NCI-H1436 treated with DMSO at 0.1 percent for 48 hours (cell line): ENCODE results near the gene CD28.
"Not testable (repeated sequence)": the region's sequence is repeated elsewhere in the genome, so short reads cannot be mapped to it uniquely, and the experiment has no call there.

ENCODE experiments used
- DNase-seq: peaks from one replicate; lab custom pipeline; 2025; lab: John Stamatoyannopoulos, UW

CD28 gene

DNA sequence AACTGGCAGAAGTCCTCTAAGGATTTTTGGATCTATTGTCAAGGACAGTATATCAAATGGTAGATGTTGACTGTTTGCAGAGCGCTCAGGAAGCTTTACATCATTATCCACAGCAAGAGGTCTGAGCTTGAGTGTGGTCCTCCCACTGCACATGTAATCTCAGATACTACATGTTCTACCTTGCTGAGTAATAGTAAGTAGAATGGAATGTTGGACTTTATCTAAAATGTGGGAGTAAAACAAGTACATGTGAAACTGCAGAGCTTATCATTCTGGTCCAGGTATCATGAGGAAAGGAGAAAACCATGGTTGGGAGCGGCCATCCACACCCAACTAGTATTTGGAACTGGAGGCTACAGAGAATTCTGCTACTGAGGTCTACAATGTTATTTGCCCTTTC lies 19.3 kb upstream of the CD28 start:
- no peak for DNase-seq

- DNase-seq, result no peak
Measured at GRCh38 chr2:203688798-203689197, 17.6 kb upstream of the CD28 start.

DNA sequence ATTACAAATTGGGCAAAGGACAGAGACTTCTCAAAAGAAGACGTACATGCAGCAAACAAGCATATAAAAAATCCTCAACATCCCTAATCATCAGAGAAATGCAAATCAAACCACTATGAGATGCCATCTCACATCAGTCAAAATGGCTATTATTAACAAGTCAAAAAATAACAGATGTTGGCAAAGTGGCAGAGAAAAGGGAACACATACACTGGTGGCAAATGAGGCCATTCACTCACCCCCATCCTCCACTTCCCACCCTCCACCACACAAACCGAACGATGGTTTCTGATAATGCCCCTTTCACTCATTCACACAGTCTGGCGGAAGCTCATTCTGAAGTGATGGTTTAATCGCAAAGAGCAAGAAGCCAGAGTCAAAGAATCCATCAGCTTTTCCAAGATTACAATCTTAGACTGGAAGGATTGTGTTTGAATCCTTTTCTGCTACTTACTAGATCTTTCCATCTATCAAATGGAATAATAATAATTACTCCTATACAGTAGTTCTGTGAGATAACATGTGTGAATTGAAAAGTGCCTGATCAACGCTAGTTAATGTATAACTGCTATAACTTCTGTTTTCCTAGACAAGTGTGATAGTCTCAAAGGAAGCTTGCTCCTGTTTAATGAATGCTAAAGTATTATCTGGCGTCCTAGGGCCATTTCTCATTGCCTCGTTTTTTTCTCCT lies 16.9 kb upstream of the CD28 start:
- no peak for DNase-seq

GRCh38 chr2:203690117-203690431 lies 16.4 kb upstream of the CD28 start:
- no peak for DNase-seq

GRCh38 chr2:203690441-203691047 lies 15.9 kb upstream of the CD28 start:
- DNase-seq, result no peak

DNA sequence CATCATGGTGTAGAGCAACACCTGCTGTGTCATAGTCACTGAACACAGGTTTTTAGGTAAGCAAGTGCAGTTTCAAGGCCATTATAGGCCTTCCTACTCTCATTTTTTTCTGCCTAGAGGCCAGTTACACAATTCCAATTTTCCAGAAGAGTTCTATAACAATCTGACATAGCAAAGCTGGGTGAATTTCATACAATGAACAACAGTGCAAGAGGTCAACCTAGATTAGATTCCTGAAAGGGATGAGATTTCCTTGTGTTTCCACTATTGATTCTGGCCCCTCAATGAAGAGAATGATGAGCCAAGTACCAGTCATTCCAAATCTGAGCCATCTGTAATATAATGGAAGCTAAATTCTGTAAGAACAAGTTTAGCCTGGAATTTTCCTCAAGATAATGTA lies 15.3 kb upstream of the CD28 start:
- DNase-seq, result no peak

- DNase-seq, result no peak
Measured at GRCh38 chr2:203692031-203692710, 14.3 kb upstream of the CD28 start.

DNA sequence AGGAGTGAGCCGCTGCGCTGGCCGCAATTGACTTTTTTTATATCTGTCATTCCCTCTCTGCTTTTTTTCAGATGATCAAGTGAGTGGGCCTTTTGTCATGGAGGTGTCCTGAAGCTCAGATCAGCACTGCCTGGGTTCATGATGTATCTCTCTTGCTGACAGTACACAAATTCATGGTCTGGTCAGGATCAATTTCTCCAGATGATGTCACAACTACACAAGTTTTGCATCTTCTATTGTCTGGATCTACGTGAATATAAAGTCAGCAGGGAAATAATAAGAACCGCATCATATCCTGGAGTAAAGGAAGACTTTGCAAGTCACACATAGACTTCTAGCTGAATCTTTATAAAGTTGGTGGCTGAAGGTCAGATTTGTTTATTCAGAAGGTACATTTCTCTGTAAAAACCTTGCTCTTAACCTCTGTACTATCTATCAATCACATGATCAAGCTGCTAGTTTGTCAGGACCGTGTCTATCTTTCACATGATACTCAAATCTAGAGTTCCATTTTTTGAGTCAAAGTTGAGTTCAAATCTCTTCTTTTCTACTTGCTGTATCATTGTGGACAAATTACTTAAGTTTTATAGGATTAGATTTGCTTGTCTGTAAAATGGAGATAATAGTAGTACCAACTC lies 13.1 kb upstream of the CD28 start:
- no peak for DNase-seq

GRCh38 chr2:203694191-203694590 lies 12.2 kb upstream of the CD28 start:
- DNase-seq, result no peak

GRCh38 chr2:203697190-203697589 lies 9.2 kb upstream of the CD28 start:
- DNase-seq, result no peak

DNA sequence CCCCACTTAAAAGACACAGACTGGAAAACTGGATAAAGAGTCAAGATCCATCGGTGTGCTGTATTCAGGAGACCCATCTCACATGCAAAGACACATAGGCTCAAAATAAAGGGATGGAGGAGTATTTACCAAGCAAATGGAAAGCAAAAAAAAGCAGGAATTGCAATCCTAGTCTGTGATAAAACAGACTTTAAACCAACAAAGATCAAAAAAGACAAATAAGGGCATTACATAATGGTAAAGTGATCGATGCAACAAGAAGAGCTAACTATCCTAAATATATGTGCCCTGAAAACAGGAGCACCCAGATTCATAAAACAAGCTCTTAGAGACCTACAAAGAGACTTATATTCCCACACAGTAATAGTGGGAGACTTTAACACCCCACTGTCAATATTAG lies 8.7 kb upstream of the CD28 start:
- DNase-seq, result not testable (repeated sequence)

GRCh38 chr2:203698410-203698809 lies 8.0 kb upstream of the CD28 start:
- not testable (repeated sequence) for DNase-seq

- no peak for DNase-seq
Measured at GRCh38 chr2:203704430-203704829, 2.0 kb upstream of the CD28 start.

DNA sequence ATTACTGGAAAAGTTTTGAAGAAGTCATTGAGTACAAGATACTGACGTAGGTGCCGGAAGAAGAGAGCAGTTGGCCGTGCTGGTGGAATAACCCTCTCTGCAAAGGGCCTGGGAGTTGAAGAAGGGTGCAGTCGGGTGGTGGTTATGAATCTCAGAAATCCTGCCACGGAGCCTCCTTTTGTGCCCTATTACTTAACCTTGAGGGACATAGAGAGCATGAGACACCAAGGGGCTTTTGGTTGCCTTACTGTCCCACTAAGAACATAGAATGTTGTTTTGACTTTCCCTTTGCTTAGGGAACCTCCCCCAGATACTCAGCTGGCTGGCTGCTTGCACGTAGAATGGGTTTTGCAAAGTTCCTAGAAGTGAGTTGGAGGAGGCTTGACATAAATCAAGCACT lies 1.3 kb upstream of the CD28 start:
- no peak for DNase-seq

DNA sequence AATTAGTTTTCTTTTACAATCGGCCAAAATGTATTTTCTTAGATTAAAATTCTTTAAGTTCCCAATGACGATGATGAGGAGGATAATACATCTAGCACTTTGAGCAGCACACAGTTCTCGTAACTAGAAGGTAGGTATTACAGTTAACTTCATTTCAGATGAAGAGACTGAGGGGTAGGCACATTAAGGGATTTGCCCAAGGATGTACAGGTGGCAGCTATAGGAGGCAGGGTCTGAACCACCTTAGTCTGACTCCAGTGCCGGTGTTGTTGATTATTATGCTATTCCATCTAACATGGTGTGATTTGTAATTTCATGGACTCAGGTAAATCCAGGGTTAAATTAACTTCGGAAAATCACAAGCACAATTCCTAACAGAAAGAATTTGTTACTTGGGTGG lies 1.1 kb downstream of the CD28 start:
- no peak for DNase-seq

- DNase-seq, result no peak
Measured at GRCh38 chr2:203708846-203709396, 2.5 kb downstream of the CD28 start.

DNA sequence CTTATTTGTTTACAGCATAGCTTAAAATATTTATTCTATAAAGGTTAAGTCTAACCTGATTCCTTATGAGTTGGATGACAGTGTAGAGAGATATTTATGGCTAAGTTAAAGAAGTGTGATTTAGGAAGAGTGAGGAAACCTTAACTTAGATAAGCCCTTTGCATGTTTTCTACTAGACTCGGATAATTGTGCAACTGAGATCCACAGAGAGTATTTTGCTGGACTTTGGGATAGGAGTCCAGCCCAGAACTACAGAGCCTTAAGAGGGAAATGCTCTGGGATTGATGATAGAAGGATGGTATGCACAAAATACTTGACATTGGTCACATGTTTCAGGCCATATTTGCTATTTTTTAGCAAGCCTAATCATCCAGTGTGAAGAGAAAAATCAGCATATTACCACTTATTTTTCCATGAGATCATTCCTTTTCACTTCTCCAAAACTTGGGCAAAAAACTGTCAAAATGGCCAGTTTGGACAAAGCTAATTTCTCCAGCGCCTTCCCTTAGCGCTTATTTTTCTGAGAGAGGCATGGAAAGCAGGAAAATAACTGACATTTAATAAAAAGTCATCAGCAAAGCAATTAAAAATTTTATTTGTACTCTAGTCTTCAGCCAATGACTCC lies 3.1 kb downstream of the CD28 start:
- no peak for DNase-seq

DNA sequence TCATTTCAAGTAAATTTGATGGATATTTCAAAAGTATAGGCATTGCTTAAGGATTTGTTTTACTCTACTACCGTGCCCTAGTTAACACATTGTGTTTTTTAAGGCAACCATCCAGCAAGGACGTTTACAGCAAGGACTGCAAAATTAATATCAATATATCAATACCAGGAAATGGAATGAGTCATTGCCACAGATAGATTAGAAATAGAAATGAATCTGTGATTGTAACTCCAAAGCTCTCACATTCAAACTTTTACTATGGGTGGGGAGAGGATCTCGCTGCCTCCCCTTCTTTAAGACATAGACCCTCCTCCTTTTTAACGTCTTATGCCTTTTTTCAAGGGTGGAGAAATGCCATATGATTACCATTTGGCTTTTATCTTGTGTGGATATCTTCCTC lies 3.8 kb downstream of the CD28 start:
- DNase-seq, result no peak

DNA sequence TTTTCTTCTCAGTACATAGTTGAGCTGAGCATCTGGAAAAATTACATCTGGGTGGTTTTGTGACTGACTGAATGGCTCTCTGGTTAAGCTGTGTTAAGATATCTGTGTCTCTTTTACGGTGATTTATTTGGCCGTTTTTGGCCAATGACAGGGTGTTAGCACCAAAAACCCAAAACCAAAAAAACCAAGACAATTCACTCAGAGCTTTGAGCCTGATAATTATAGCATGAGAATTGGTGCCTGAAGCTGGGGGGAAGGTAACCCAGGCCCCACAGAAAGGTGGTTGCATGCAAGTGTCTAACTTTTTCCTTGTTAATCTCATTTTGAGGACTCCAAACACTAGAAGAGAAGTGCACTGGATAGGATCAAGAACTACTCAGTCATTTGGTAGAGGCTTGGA lies 4.5 kb downstream of the CD28 start:
- DNase-seq, result no peak

- no peak for DNase-seq
Measured at GRCh38 chr2:203711399-203711798, 5.0 kb downstream of the CD28 start.

- no peak for DNase-seq
Measured at GRCh38 chr2:203713381-203713780, 6.9 kb downstream of the CD28 start.

- DNase-seq, result no peak
Measured at GRCh38 chr2:203714112-203714511, 7.7 kb downstream of the CD28 start.
